Panc1 (cell line): ENCODE results near the gene FOXI2. TPM values are rescaled to one million over a fixed set of nuclear protein-coding genes. Genes with fewer than 3 reads are reported as not detected.

Source experiments
- ATAC-seq: fragments of 200-7000 bp; cut with Tn5 transposase; 2 replicates; pipeline ENCODE4 v1.9.1; 2020; ENCODE audit warnings: mild to moderate bottlenecking, moderate library complexity
- BruUV-seq: library from RNA; stranded (reverse); fragments of 400-500 nt; replicated peaks from 2 replicates; lab custom pipeline; 2021; lab: Mats Ljungman, UMichigan
- CTCF ChIA-PET: fragments of 300-600 bp; sonication (Branson Sonifier 250); formaldehyde crosslinking; loops from one replicate; lab custom pipeline; 2022; ENCODE audit warnings: antibody characterized with exemption; lab: Charles Lee
- POLR2A ChIA-PET: fragments of 300-600 bp; sonication (Branson Sonifier 250); formaldehyde crosslinking; loops from one replicate; lab custom pipeline; 2022; ENCODE audit warnings: antibody characterized with exemption; lab: Charles Lee
- DNase-seq: peaks from one replicate; pipeline ENCODE4 v3.0.0-alpha.2; 2010; ENCODE audit warnings: low read depth, low spot score
- H3K27ac ChIP-seq: 2 replicates; pipeline ENCODE4 v1.5.1; 2011; ENCODE audit warnings: mild to moderate bottlenecking, low read length, inconsistent platforms
- H3K27me3 ChIP-seq: fragments of 200-500 bp; sonication (Bioruptor generic); 2 replicates; pipeline ENCODE4 v1.6.0; 2014; ENCODE audit warnings: low read length, inconsistent platforms; ENCODE audit not compliant: control insufficient read depth, insufficient read depth
- H3K36me3 ChIP-seq: fragments of 200-500 bp; sonication (Bioruptor generic); 2 replicates; pipeline ENCODE4 v1.5.1; 2014; ENCODE audit warnings: inconsistent platforms, mild to moderate bottlenecking, low read length, moderate library complexity; ENCODE audit not compliant: control insufficient read depth, insufficient read depth
- H3K4me1 ChIP-seq: 2 replicates; pipeline ENCODE4 v1.5.1; 2011; ENCODE audit warnings: inconsistent platforms, mild to moderate bottlenecking, low read length, moderate library complexity; ENCODE audit not compliant: control insufficient read depth, insufficient read depth
- H3K4me3 ChIP-seq, 2 experiments: 2 replicates each; pipeline ENCODE4 v1.5.1; 2011 to 2012; ENCODE audit warnings: low read depth in 2 of 2, low read length in 2 of 2, mild to moderate bottlenecking in 2 of 2, inconsistent platforms in 1 of 2, moderate library complexity in 1 of 2
- H3K9me3 ChIP-seq: fragments of 200-500 bp; sonication (Bioruptor generic); 2 replicates; pipeline ENCODE4 v1.5.1; 2014; ENCODE audit warnings: low read depth, mild to moderate bottlenecking, inconsistent platforms, low read length, moderate library complexity; ENCODE audit not compliant: control insufficient read depth, insufficient read depth
- CTCF ChIP-seq: fragments of 450-650 bp; IDR thresholded peaks from 2 replicates; pipeline ENCODE4 v1.5.1; 2017; ENCODE audit warnings: mild to moderate bottlenecking
- POLR2AphosphoS5 ChIP-seq: IDR thresholded peaks from 2 replicates; pipeline ENCODE4 v1.6.1; 2012; ENCODE audit warnings: mild to moderate bottlenecking, low read depth, low read length, moderate library complexity
- REST ChIP-seq, 2 experiments: IDR thresholded peaks; 2 replicates each; pipeline ENCODE4 v1.6.1; 2011 to 2012; ENCODE audit warnings: low read depth in 2 of 2, control low read depth in 1 of 2, low read length in 1 of 2, mild to moderate bottlenecking in 1 of 2, moderate library complexity in 1 of 2; ENCODE audit not compliant: insufficient read depth in 1 of 2
- SIN3A ChIP-seq: IDR thresholded peaks from 2 replicates; pipeline ENCODE4 v1.6.1; 2012; ENCODE audit warnings: low read depth, mild to moderate bottlenecking, low read length, moderate library complexity, borderline replicate concordance; ENCODE audit not compliant: insufficient read depth
- TCF7L2 ChIP-seq: IDR thresholded peaks from 2 replicates; pipeline ENCODE4 v1.6.1; 2011; ENCODE audit warnings: mild to moderate bottlenecking, low read depth, low read length, inconsistent platforms
- in situ Hi-C: cut with HindIII; loops from 2 replicates; pipeline ENCODE4 v1.10.0; 2016; ENCODE audit warnings: low sequenced_read_pairs, low pct_unique_long_range_greater_than_20kb
- intact Hi-C: fragments of 100-400 bp; cut with micrococcal nuclease; formaldehyde crosslinking; loops from one replicate; pipeline ENCODE4 v1.10.0; 2022; ENCODE audit not compliant: unreplicated experiment
- total RNA-seq: library from RNA; stranded (reverse); gene quantifications from one replicate; pipeline ENCODE4 v1.2.1, GENCODE V29; 2021; ENCODE audit not compliant: unreplicated experiment

The FOXI2 gene
- total RNA-seq, 1 experiment from 2014 or later: not detected

GRCh38 chr10:127756264-127756663 is 19.3 kb downstream of the FOXI2 start:
- in situ Hi-C loops: no loop called here
- BruUV-seq: no TSS peak
- no peak for ATAC-seq
- Histone ChIP-seq H3K9me3 (no peaks in the 10 kb centered on the region), H3K36me3 (no peaks in the 10 kb centered on the region), H3K4me3 (no peak overlapping the region), H3K27me3 (peaks cover 5% of the 10 kb centered on the region), H3K4me1 (no peaks in the 10 kb centered on the region), H3K27ac (no peak overlapping the region)
- ChIA-PET CTCF (no interaction called here), POLR2A (no interaction called here)
- intact Hi-C loops: no loop called here
- DNase-seq: no peak
- no peak for TF ChIP-seq SIN3A
- TF ChIP-seq CTCF: no peak
- TF ChIP-seq REST (IDR thresholded peaks at IDR 0.05; ENCODE audit: insufficient read depth in 1 of 2, low read depth in 2 of 2, low read length in 1 of 2): no peak
- no peak for TF ChIP-seq TCF7L2
- no peak for TF ChIP-seq POLR2AphosphoS5

GRCh38 chr10:127757033-127757432 is 20.0 kb downstream of the FOXI2 start:
- DNase-seq: no peak
- CTCF ChIA-PET: interaction anchor here (0.5 kb wide), 1 partner anchor 337 kb away, joined by 3 read pairs; no protein-coding TSS in a partner anchor
- no peaks in the 10 kb centered on the region for H3K36me3 ChIP-seq
- no peaks in the 10 kb centered on the region for H3K4me1 ChIP-seq
- POLR2A ChIA-PET: no interaction called here
- peaks cover 9% of the 10 kb centered on the region for H3K27me3 ChIP-seq
- TF ChIP-seq REST (IDR thresholded peaks at IDR 0.05; ENCODE audit: insufficient read depth in 1 of 2, low read depth in 2 of 2, low read length in 1 of 2) (no peak), POLR2AphosphoS5 (no peak), CTCF (no peak), TCF7L2 (no peak), SIN3A (no peak)
- no peak for ATAC-seq
- no peak overlapping the region for H3K4me3 ChIP-seq
- intact Hi-C loops (no loop called here), in situ Hi-C loops (no loop called here)
- BruUV-seq: no TSS peak
- no peaks in the 10 kb centered on the region for H3K9me3 ChIP-seq
- no peak overlapping the region for H3K27ac ChIP-seq
